Lower leg skin (tissue), 3 donors: ENCODE measurements around the gene SH3TC2.

Source experiments
- CTCF ChIP-seq, 3 donors: fragments of 450-650 bp; IDR thresholded peaks; one replicate each; pipeline ENCODE4 v1.5.1; 2016; ENCODE audit warnings: antibody characterized with exemption in 3 of 3, mild to moderate bottlenecking in 3 of 3, moderate library complexity in 2 of 3
- POLR2A ChIP-seq, 2 donors: fragments of 450-650 bp; IDR thresholded peaks; one replicate each; pipeline ENCODE4 v1.6.1; 2016 to 2017; ENCODE audit warnings: antibody characterized with exemption in 2 of 2, mild to moderate bottlenecking in 1 of 2, moderate library complexity in 1 of 2

- TF ChIP-seq CTCF (IDR thresholded peaks at IDR 0.05) = no peak
- no peak for TF ChIP-seq POLR2A (IDR thresholded peaks at IDR 0.05)
Measured at GRCh38 chr5:148966938-148967337, 95.9 kb downstream of the SH3TC2 start.
